Fibroblast of villous mesenchyme (primary cell): ENCODE measurements around the gene GP2. TPM values are rescaled to one million over a fixed set of nuclear protein-coding genes. Genes with fewer than 3 reads are reported as not detected.

Experiments
- total RNA-seq: library from RNA; depleted of rRNA; stranded (reverse); fragments of >200 nt; gene quantifications from 2 replicates; pipeline ENCODE4 v1.2.3, GENCODE V29; 2012

Gene GP2
- total RNA-seq, 1 donor, result not detected

Other genes starting within 250 kb of the GP2 start
- gene UMOD, start 25.2 kb upstream of the GP2 start, total RNA-seq, result not detected in 2 replicates
- not detected in 2 replicates for gene PDILT, start 77.2 kb upstream of the GP2 start, total RNA-seq
- gene ACSM5, start 82.0 kb upstream of the GP2 start, total RNA-seq, result under 0.01 TPM in 1 of 2 replicates, not detected in the other
- not detected in 2 replicates for gene ACSM2A, start 124.0 kb upstream of the GP2 start, total RNA-seq
- gene ACSM2B, start 248.9 kb upstream of the GP2 start, total RNA-seq, result not detected in 2 replicates